ENCODE measurements around the gene ACTR1B. TPM values are rescaled to one million over a fixed set of nuclear protein-coding genes. Genes with fewer than 3 reads are reported as not detected.
A peak's percentile ranks its signal among the peaks of the same experiment; 100 is the strongest.

The ACTR1B gene
- total RNA-seq, 4 donors from 2014 or later: 64.9 to 106 (median 76.3) TPM

DNA sequence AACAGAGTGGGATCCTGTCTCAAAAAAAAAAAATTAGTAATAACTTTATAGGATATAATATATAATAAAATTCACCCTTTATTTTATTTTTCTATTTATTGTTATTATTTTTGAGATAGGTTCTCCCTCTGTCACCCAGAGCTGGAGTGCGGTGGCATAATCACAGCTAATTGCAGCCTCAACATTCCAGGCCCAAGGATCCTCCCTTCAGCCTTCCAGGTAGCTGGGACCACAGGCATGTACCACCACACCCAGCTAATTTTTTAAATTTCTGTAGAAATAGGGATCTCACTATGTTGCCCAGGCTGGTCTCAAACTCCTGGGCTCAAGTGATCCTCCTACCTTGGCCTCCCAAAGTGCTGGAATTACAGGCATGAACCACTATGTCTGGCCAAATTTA is 6.6 kb upstream of the ACTR1B start:
- WGBS, 2 donors: 95 to 100% methylated on average over 1 of the region's 1 CpG
- Histone ChIP-seq H3K4me3 (replicated peaks in 1 of 3) (no peak overlapping the region), H3K4me1 (no peaks in the 10 kb centered on the region), H3K27ac (no peak overlapping the region), H3K36me3 (no peaks in the 10 kb centered on the region), H3K27me3 (no peaks in the 10 kb centered on the region), H3K9me3 (no peaks in the 10 kb centered on the region)
- DNase-seq: no peak
- TF ChIP-seq, protein P1, sequence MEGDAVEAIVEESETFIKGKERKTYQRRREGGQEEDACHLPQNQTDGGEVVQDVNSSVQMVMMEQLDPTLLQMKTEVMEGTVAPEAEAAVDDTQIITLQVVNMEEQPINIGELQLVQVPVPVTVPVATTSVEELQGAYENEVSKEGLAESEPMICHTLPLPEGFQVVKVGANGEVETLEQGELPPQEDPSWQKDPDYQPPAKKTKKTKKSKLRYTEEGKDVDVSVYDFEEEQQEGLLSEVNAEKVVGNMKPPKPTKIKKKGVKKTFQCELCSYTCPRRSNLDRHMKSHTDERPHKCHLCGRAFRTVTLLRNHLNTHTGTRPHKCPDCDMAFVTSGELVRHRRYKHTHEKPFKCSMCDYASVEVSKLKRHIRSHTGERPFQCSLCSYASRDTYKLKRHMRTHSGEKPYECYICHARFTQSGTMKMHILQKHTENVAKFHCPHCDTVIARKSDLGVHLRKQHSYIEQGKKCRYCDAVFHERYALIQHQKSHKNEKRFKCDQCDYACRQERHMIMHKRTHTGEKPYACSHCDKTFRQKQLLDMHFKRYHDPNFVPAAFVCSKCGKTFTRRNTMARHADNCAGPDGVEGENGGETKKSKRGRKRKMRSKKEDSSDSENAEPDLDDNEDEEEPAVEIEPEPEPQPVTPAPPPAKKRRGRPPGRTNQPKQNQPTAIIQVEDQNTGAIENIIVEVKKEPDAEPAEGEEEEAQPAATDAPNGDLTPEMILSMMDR (IDR thresholded peaks at IDR 0.05): no peak
- no peak for TF ChIP-seq POLR2A (IDR thresholded peaks at IDR 0.05)
- intact Hi-C loops (cut with DNase I): no loop called here

DNA sequence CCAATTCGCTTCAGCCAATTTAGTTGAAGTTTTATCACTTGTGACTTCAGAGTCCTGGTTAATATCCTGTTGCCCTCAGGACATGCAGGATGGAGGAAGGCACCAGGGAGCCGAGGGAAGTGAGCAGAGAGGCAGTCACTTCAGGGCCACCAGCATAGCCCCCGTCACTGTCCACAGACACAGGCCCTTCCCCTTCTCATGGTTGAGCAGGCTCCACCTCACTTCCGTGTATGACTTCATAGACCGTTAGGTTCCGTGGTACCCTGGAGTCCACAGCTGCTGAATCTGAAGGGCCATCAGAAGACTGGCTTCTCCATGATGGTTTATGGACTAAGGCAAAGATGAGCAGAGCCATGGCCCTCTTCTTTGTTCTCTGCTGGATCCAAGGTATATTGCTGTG is 5.6 kb upstream of the ACTR1B start, which contains the start of gene C2orf92:
Gene C2orf92 (plus strand): TSS at position 266 of the 400 bp plus-strand sequence. CDS start 76 bp downstream, at position 342.
- intact Hi-C loops (cut with DNase I): no loop called here
- H3K36me3 ChIP-seq: no peaks in the 10 kb centered on the region
- 94 to 95% methylated on average over 6 of the region's 6 CpGs for WGBS, 2 donors

DNA sequence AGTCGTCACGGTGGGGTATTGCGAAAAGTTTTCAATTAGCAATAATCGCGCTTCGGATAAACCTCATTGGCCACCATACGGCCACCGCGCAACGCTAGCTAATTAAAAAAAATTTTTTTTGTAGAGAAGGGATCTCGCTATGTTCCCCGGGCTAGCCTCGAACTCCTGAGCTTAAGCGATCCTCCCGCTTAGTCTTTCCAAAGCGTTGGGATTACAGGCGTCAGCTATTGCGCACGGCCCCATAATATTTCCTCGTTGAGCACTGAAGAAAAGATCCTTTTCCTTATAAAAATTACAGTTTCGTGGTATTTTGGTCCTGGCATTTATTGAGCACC is 759 bp upstream of the ACTR1B start:
- no peak for TF ChIP-seq POLR2A (IDR thresholded peaks at IDR 0.05)
- TF ChIP-seq, protein P1 (IDR thresholded peaks at IDR 0.05): peak in 1 of 6 experiments; percentile 14
- 8 to 13% methylated on average over 21 of the region's 21 CpGs for WGBS, 2 donors

More for the DNA sequence above, 5.6 kb upstream of the ACTR1B start, which contains the start of gene C2orf92:
- no peaks in the 10 kb centered on the region for H3K9me3 ChIP-seq
- TF ChIP-seq POLR2A (IDR thresholded peaks at IDR 0.05): no peak
- TF ChIP-seq, protein P1 (IDR thresholded peaks at IDR 0.05): no peak
- H3K27ac ChIP-seq: no peak within 1 kb of the TSS
- peaks cover 5 to 6% of the 10 kb centered on the region in 2 donors for H3K4me1 ChIP-seq
- no peaks in the 10 kb centered on the region for H3K27me3 ChIP-seq
- no peak for DNase-seq
- H3K4me3 ChIP-seq (replicated peaks in 1 of 3): no peak within 1 kb of the TSS

DNA sequence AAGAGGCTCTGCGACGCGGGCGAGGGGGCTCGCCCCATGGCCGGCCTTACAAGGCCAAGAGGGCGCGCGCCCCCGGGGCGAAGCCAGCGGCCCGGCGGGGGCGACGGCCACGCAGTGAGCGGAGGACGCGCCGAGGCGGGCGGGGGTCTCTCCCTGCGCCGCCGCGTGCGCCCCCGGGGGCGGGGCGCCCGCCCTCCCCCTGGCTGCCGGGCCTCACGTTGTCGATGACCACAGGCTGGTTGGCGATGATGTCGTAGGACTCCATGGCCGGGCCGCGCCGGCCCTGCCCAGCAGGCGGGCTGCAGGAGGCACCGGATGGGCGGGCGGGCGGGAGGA is 250 bp downstream of the ACTR1B start:
- WGBS, 2 donors: no CpG with 5 or more reads among the region's 46 CpGs
- peak overlapping the region; percentile 58 to 73 (median 59) for H3K4me3 ChIP-seq (replicated peaks in 1 of 3)
- peaks cover 18 to 25% of the 10 kb centered on the region in 2 donors for H3K4me1 ChIP-seq
- TF ChIP-seq, protein P1 (IDR thresholded peaks at IDR 0.05): no peak
- peak in 1 of 2 donors; percentile 24 for TF ChIP-seq POLR2A (IDR thresholded peaks at IDR 0.05)
- intact Hi-C loops (cut with DNase I): no loop called here
- peak overlapping the region; percentile 70 to 99 (median 96) for H3K27ac ChIP-seq
- H3K27me3 ChIP-seq: no peaks in the 10 kb centered on the region
- no peaks in the 10 kb centered on the region for H3K9me3 ChIP-seq
- DNase-seq: no peak
- peaks cover 6 to 8% of the 10 kb centered on the region in 2 donors for H3K36me3 ChIP-seq

More for the DNA sequence above, 759 bp upstream of the ACTR1B start:
- Histone ChIP-seq H3K4me3 (replicated peaks in 1 of 3) (peak overlapping the region in 2 of 3 donors; percentile 68 to 73), H3K27me3 (no peaks in the 10 kb centered on the region), H3K4me1 (peaks cover 18 to 25% of the 10 kb centered on the region in 2 donors), H3K36me3 (no peaks in the 10 kb centered on the region), H3K9me3 (no peaks in the 10 kb centered on the region), H3K27ac (peak overlapping the region; percentile 96 to 99 (median 96))
- DNase-seq: no peak
- intact Hi-C loops (cut with DNase I): no loop called here

DNA sequence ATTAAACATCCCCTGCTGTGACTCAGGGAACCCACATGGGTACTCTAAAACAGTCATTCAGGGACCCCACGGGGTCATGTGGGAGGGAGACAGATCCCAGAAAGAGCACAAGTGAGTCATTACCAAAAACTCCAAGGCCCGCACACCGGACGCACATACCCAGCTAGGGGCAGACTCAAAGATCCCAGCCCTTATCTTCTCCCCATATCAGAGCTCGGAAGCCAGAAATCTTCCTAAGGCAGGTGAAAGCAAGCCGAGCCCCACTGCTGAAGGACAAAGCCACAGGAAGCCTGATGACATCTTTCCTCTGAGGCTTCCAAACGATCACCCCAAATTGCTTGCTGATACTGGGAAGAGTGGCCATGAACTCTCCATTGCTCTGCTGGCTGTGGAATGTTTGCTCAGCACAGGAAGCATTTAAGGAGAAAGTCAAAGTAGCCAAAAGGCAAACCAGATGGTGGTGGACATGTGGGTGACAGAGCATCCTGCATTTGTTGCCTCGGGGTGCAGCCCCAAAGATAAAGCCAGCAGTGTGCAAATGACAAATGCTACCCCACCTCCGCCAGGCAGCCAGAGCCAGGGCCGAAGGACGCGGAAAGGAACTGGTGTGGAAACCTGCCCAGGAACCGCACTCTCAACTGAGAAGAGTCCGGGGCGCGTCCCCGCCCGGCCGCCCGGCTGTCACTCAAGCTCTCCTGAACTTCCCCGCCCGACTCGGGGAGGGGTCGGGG is 784 bp downstream of the ACTR1B start:
- H3K27me3 ChIP-seq: no peaks in the 10 kb centered on the region
- no peaks in the 10 kb centered on the region for H3K9me3 ChIP-seq
- DNase-seq: peak; percentile 78 to 85
- H3K4me3 ChIP-seq (replicated peaks in 1 of 3): peak overlapping the region; percentile 58 to 73 (median 59)
- TF ChIP-seq, protein P1 (IDR thresholded peaks at IDR 0.05): no peak
- peak in 1 of 2 donors; percentile 48 for TF ChIP-seq POLR2A (IDR thresholded peaks at IDR 0.05)
- 0% methylated on average over 15 to 16 of the region's 24 CpGs for WGBS, 2 donors
- peaks cover 18 to 25% of the 10 kb centered on the region in 2 donors for H3K4me1 ChIP-seq
- H3K27ac ChIP-seq: peak overlapping the region; percentile 70 to 99 (median 96)
- intact Hi-C loops (cut with DNase I): no loop called here
- H3K36me3 ChIP-seq: peaks cover 12 to 13% of the 10 kb centered on the region in 2 donors
